Measurements from ENCODE around the gene BCO1. TPM values are rescaled to one million over a fixed set of nuclear protein-coding genes. Genes with fewer than 3 reads are reported as not detected.

BCO1 gene
- total RNA-seq, 1 donor: not detected

- Histone ChIP-seq H4K20me1 (ENCODE audit: insufficient read depth, low read length) (no peaks in the 10 kb centered on the region), H3K9me3 (ENCODE audit: low read depth, low read length) (no peaks in the 10 kb centered on the region), H3K27me3 (ENCODE audit: insufficient read depth, low read length) (peaks cover 12% of the 10 kb centered on the region), H3K79me2 (ENCODE audit: insufficient read depth, low read length) (no peaks in the 10 kb centered on the region), H3K36me3 (ENCODE audit: insufficient read depth, low read length) (no peaks in the 10 kb centered on the region), H3K4me3 (ENCODE audit: insufficient read depth, low read length) (no peak overlapping the region), H3K27ac (ENCODE audit: low read depth, low read length) (no peak overlapping the region), H2AFZ (ENCODE audit: low read length) (no peak overlapping the region), H3K4me1 (ENCODE audit: insufficient read depth, low read length) (no peaks in the 10 kb centered on the region), H3K4me2 (ENCODE audit: insufficient read depth, low read length) (no peak overlapping the region)
- TF ChIP-seq CTCF (IDR thresholded peaks at IDR 0.05; ENCODE audit: extremely low read depth, low read depth, low read length): no peak
- DNase-seq (ENCODE audit: insufficient read length, low spot score, missing footprints): no peak
Observed at GRCh38 chr16:81195885-81196534, 42.5 kb upstream of the BCO1 start.

- H3K4me3 ChIP-seq (ENCODE audit: insufficient read depth, low read length): no peak overlapping the region
- H3K4me1 ChIP-seq (ENCODE audit: insufficient read depth, low read length): no peaks in the 10 kb centered on the region
- no peaks in the 10 kb centered on the region for H3K9me3 ChIP-seq (ENCODE audit: low read depth, low read length)
- H4K20me1 ChIP-seq (ENCODE audit: insufficient read depth, low read length): no peaks in the 10 kb centered on the region
- no peaks in the 10 kb centered on the region for H3K79me2 ChIP-seq (ENCODE audit: insufficient read depth, low read length)
- no peaks in the 10 kb centered on the region for H3K36me3 ChIP-seq (ENCODE audit: insufficient read depth, low read length)
- peak; percentile 51 for TF ChIP-seq CTCF (IDR thresholded peaks at IDR 0.05; ENCODE audit: extremely low read depth, low read depth, low read length)
- DNase-seq (ENCODE audit: insufficient read length, low spot score, missing footprints): peak; percentile 71
- H3K27ac ChIP-seq (ENCODE audit: low read depth, low read length): no peak overlapping the region
- peaks cover 12% of the 10 kb centered on the region for H3K27me3 ChIP-seq (ENCODE audit: insufficient read depth, low read length)
- H3K4me2 ChIP-seq (ENCODE audit: insufficient read depth, low read length): no peak overlapping the region
- peak overlapping the region; percentile 47 for H2AFZ ChIP-seq (ENCODE audit: low read length)
Observed at GRCh38 chr16:81198635-81199034, 39.9 kb upstream of the BCO1 start.

GRCh38 chr16:81201267-81201666 is 37.2 kb upstream of the BCO1 start:
- H3K9me3 ChIP-seq (ENCODE audit: low read depth, low read length): no peaks in the 10 kb centered on the region
- H3K4me2 ChIP-seq (ENCODE audit: insufficient read depth, low read length): no peak overlapping the region
- H3K27ac ChIP-seq (ENCODE audit: low read depth, low read length): no peak overlapping the region
- no peak for DNase-seq (ENCODE audit: insufficient read length, low spot score, missing footprints)
- no peaks in the 10 kb centered on the region for H3K36me3 ChIP-seq (ENCODE audit: insufficient read depth, low read length)
- no peaks in the 10 kb centered on the region for H3K4me1 ChIP-seq (ENCODE audit: insufficient read depth, low read length)
- no peak for TF ChIP-seq CTCF (IDR thresholded peaks at IDR 0.05; ENCODE audit: extremely low read depth, low read depth, low read length)
- no peak overlapping the region for H3K4me3 ChIP-seq (ENCODE audit: insufficient read depth, low read length)
- no peaks in the 10 kb centered on the region for H3K79me2 ChIP-seq (ENCODE audit: insufficient read depth, low read length)
- no peaks in the 10 kb centered on the region for H4K20me1 ChIP-seq (ENCODE audit: insufficient read depth, low read length)
- peaks cover 6% of the 10 kb centered on the region for H3K27me3 ChIP-seq (ENCODE audit: insufficient read depth, low read length)
- H2AFZ ChIP-seq (ENCODE audit: low read length): peak overlapping the region; percentile 70

GRCh38 chr16:81204798-81205680 is 33.5 kb upstream of the BCO1 start:
- TF ChIP-seq CTCF (IDR thresholded peaks at IDR 0.05; ENCODE audit: extremely low read depth, low read depth, low read length): peak; percentile 75

More at GRCh38 chr16:81204798-81205680, 33.5 kb upstream of the BCO1 start:
- Histone ChIP-seq H3K36me3 (ENCODE audit: insufficient read depth, low read length) (no peaks in the 10 kb centered on the region), H3K4me1 (ENCODE audit: insufficient read depth, low read length) (no peaks in the 10 kb centered on the region), H3K4me2 (ENCODE audit: insufficient read depth, low read length) (no peak overlapping the region), H3K4me3 (ENCODE audit: insufficient read depth, low read length) (no peak overlapping the region), H3K9me3 (ENCODE audit: low read depth, low read length) (no peaks in the 10 kb centered on the region), H2AFZ (ENCODE audit: low read length) (no peak overlapping the region), H3K27ac (ENCODE audit: low read depth, low read length) (no peak overlapping the region), H4K20me1 (ENCODE audit: insufficient read depth, low read length) (no peaks in the 10 kb centered on the region), H3K27me3 (ENCODE audit: insufficient read depth, low read length) (peaks cover 19% of the 10 kb centered on the region), H3K79me2 (ENCODE audit: insufficient read depth, low read length) (no peaks in the 10 kb centered on the region)
- DNase-seq (ENCODE audit: insufficient read length, low spot score, missing footprints): peak; percentile 88

Measured in osteoblast (primary cell).